Measurements from ENCODE around the gene IRF2BP2.

IRF2BP2 gene

DNA sequence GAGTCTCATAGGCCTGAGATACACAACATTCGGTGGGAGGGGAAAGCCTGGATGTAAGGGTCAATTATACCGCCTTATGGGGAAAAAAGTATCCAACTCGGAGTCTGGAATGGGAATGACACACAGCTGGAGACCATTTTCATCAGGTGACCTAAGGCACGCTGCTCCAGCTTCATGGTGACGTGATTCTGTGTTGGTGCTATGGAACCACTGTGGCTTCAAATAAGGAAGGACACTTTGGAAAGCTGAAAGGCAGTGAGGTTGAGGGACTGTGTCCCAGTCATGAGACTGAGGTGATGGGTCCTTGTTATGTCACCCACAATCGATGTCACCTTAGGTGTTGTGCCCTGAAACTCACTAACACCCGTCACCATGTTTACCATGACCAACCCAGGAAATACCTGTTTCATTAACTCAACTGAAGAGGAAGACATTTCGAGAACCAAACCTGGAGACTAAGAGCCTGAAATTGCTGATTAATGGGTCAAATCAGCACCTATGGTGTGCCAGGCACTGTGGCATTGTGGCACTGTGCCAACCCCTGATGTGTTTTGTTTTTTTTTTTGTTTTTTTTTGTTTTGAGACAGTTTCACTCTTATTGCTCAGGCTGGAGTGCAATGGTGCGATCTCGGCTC is 54.5 kb downstream of the IRF2BP2 start:
- no peak for DNase-seq

DNA sequence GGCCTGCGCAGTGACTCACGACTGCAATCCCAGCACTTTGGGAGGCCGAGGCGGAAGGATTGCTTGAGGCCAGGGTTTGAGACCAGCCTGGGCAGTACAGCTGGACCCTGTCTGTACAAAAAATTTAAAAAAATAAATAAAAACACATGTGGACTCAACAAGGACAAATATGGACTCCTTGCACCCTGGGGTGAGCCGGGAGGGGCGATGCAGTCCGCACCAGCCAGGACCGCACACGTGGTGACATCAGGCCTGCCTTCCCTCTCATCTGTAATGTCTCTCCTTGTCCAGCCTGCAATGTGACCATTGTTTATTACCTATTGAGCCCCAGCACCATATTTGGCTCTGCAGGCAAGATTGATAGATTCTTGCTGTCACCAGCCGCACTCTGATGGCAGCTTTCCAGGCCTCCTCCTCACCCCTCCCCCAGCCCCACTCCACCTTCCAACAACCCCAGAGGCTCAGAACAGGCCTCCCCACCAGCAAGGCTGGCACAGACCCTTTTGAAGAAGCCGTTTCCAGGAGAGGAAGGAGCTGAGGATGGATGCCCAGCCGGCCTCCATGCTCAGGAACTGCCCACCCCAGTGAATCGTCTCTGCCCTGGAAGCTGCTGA is 55.2 kb downstream of the IRF2BP2 start:
- no peak for DNase-seq

Data from hippocampal formation (tissue), 2 donors.